DND-41 (cell line): ENCODE results near the gene HGF.

Source experiments
- ATAC-seq: fragments of 200-7000 bp; cut with Tn5 transposase; 3 replicates; pipeline ENCODE4 v1.9.1; 2021; ENCODE audit warnings: low read depth; ENCODE audit not compliant: insufficient read depth
- DNase-seq: peaks from one replicate; pipeline ENCODE4 v3.0.0-alpha.2; 2020
- H2AFZ ChIP-seq: 2 replicates; pipeline ENCODE4 v1.6.0; 2012; ENCODE audit warnings: low read depth, low read length
- H3K27ac ChIP-seq: 2 replicates; pipeline ENCODE4 v1.5.1; 2012; ENCODE audit warnings: low read length, inconsistent platforms
- H3K27me3 ChIP-seq: fragments of 200-600 bp; sonication (generic); 2 replicates; pipeline ENCODE4 v1.6.0; 2012; ENCODE audit warnings: low read length, mild to moderate bottlenecking, inconsistent platforms; ENCODE audit not compliant: insufficient read depth, poor library complexity
- H3K36me3 ChIP-seq: 2 replicates; pipeline ENCODE4 v1.5.1; 2012; ENCODE audit warnings: low read length, inconsistent platforms; ENCODE audit not compliant: insufficient read depth
- H3K4me1 ChIP-seq: 2 replicates; pipeline ENCODE4 v1.5.1; 2012; ENCODE audit warnings: mild to moderate bottlenecking, low read length; ENCODE audit not compliant: insufficient read depth
- H3K4me2 ChIP-seq: 2 replicates; pipeline ENCODE4 v1.6.0; 2012; ENCODE audit warnings: mild to moderate bottlenecking, moderate library complexity, low read length, inconsistent platforms; ENCODE audit not compliant: insufficient read depth
- H3K4me3 ChIP-seq, 2 experiments: fragments of 200-600 bp in 1 of 2; shearing (Covaris generic) in 1 of 2; 2 replicates each; pipeline ENCODE4 v1.5.1; 2012 to 2016; ENCODE audit warnings: inconsistent platforms in 2 of 2, low read length in 2 of 2, mild to moderate bottlenecking in 2 of 2, low read depth in 1 of 2, moderate library complexity in 1 of 2
- H3K79me2 ChIP-seq: 2 replicates; pipeline ENCODE4 v1.6.0; 2012; ENCODE audit warnings: low read length, inconsistent platforms; ENCODE audit not compliant: insufficient read depth
- H3K9ac ChIP-seq: 2 replicates; pipeline ENCODE4 v1.6.0; 2012; ENCODE audit warnings: low read depth, mild to moderate bottlenecking, inconsistent platforms, low read length, moderate library complexity
- H3K9me3 ChIP-seq: 2 replicates; pipeline ENCODE4 v1.5.1; 2012; ENCODE audit warnings: low read length, moderate library complexity, mild to moderate bottlenecking, inconsistent platforms; ENCODE audit not compliant: insufficient read depth, severe bottlenecking
- H4K20me1 ChIP-seq: 2 replicates; pipeline ENCODE4 v1.6.0; 2012; ENCODE audit warnings: low read length; ENCODE audit not compliant: insufficient read depth
- CTCF ChIP-seq: IDR thresholded peaks from 2 replicates; pipeline ENCODE4 v1.5.1; 2012; ENCODE audit warnings: borderline replicate concordance, low read length, moderate library complexity, mild to moderate bottlenecking; ENCODE audit not compliant: poor library complexity, severe bottlenecking; ENCODE audit errors: extremely low read depth
- EZH2 ChIP-seq: IDR thresholded peaks from 3 replicates; pipeline ENCODE4 v1.6.1; 2012; ENCODE audit warnings: borderline replicate concordance, low read depth, mild to moderate bottlenecking, moderate library complexity, low read length, inconsistent platforms; ENCODE audit not compliant: severe bottlenecking

Gene HGF

GRCh38 chr7:81753392-81753791 lies 16.5 kb downstream of the HGF start:
- Histone ChIP-seq H3K4me1 (no peaks in the 10 kb centered on the region), H3K4me3 (no peak overlapping the region), H3K9ac (no peak overlapping the region), H2AFZ (no peak overlapping the region), H3K36me3 (no peaks in the 10 kb centered on the region), H3K27me3 (no peaks in the 10 kb centered on the region), H3K4me2 (no peak overlapping the region), H3K9me3 (no peaks in the 10 kb centered on the region), H3K27ac (no peak overlapping the region), H4K20me1 (no peaks in the 10 kb centered on the region), H3K79me2 (no peaks in the 10 kb centered on the region)
- DNase-seq (no peak), ATAC-seq (no peak)
- TF ChIP-seq CTCF = no peak
- TF ChIP-seq EZH2 = no peak

- no peak overlapping the region for H3K27ac ChIP-seq
- no peak overlapping the region for H3K9ac ChIP-seq
- no peak overlapping the region for H3K4me3 ChIP-seq
- no peaks in the 10 kb centered on the region for H3K79me2 ChIP-seq
- H3K4me1 ChIP-seq = no peaks in the 10 kb centered on the region
- TF ChIP-seq CTCF (no peak), EZH2 (no peak)
- H3K4me2 ChIP-seq = no peak overlapping the region
- no peak overlapping the region for H2AFZ ChIP-seq
- H4K20me1 ChIP-seq = no peaks in the 10 kb centered on the region
- ATAC-seq (no peak), DNase-seq (no peak)
- no peaks in the 10 kb centered on the region for H3K27me3 ChIP-seq
- no peaks in the 10 kb centered on the region for H3K9me3 ChIP-seq
- H3K36me3 ChIP-seq = no peaks in the 10 kb centered on the region
These were observed 17.5 kb downstream of the HGF start for GRCh38 chr7:81752318-81752714.

GRCh38 chr7:81751619-81752317 lies 18.1 kb downstream of the HGF start:
- ATAC-seq (no peak), DNase-seq (no peak)
- Histone ChIP-seq H3K36me3 (no peaks in the 10 kb centered on the region), H2AFZ (no peak overlapping the region), H3K9me3 (no peaks in the 10 kb centered on the region), H3K27ac (no peak overlapping the region), H3K4me3 (no peak overlapping the region), H3K4me2 (no peak overlapping the region), H3K27me3 (no peaks in the 10 kb centered on the region), H4K20me1 (no peaks in the 10 kb centered on the region), H3K4me1 (no peaks in the 10 kb centered on the region), H3K79me2 (no peaks in the 10 kb centered on the region), H3K9ac (no peak overlapping the region)
- TF ChIP-seq EZH2 (no peak), CTCF (no peak)
